ENCODE data around the gene MAP3K4.

MAP3K4 gene, protein sequence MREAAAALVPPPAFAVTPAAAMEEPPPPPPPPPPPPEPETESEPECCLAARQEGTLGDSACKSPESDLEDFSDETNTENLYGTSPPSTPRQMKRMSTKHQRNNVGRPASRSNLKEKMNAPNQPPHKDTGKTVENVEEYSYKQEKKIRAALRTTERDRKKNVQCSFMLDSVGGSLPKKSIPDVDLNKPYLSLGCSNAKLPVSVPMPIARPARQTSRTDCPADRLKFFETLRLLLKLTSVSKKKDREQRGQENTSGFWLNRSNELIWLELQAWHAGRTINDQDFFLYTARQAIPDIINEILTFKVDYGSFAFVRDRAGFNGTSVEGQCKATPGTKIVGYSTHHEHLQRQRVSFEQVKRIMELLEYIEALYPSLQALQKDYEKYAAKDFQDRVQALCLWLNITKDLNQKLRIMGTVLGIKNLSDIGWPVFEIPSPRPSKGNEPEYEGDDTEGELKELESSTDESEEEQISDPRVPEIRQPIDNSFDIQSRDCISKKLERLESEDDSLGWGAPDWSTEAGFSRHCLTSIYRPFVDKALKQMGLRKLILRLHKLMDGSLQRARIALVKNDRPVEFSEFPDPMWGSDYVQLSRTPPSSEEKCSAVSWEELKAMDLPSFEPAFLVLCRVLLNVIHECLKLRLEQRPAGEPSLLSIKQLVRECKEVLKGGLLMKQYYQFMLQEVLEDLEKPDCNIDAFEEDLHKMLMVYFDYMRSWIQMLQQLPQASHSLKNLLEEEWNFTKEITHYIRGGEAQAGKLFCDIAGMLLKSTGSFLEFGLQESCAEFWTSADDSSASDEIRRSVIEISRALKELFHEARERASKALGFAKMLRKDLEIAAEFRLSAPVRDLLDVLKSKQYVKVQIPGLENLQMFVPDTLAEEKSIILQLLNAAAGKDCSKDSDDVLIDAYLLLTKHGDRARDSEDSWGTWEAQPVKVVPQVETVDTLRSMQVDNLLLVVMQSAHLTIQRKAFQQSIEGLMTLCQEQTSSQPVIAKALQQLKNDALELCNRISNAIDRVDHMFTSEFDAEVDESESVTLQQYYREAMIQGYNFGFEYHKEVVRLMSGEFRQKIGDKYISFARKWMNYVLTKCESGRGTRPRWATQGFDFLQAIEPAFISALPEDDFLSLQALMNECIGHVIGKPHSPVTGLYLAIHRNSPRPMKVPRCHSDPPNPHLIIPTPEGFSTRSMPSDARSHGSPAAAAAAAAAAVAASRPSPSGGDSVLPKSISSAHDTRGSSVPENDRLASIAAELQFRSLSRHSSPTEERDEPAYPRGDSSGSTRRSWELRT (N-terminal part only)

DNA sequence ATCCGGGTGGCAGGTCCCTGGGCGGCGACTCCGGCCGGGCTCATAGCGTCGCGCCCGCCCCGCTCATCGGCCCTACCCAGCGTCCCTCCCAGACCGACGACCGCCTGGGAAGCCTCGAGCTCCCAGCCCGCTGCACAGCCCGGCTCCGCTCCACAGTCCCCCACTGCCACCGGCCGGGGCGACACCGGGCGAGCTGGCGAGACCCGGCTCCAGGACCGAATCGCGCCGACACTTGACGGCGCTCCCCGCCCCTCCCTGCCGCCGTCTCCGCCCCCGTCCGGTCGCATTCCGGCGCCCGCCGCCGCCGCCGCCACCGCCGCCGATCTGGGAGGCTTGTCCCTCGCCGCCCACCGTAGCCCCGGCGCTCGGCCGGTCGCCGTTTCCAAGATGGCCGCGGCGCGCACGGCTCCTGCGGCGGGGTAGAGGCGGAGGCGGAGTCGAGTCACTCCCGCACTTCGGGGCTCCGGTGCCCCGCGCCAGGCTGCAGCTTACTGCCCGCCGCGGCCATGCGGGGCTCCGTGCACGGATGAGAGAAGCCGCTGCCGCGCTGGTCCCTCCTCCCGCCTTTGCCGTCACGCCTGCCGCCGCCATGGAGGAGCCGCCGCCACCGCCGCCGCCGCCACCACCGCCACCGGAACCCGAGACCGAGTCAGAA, at the start of gene MAP3K4:
TSS of gene MAP3K4 (plus strand) at position 364 of the 655 bp plus-strand sequence. CDS start at position 527, 163 bp downstream.
- peak in 56 of 58 donors; percentile 11 to 87 (median 70) for DNase-seq

GRCh38 chr6:160943997-160944396, 47.6 kb upstream of the MAP3K4 start:
- no peak for DNase-seq

GRCh38 chr6:160945516-160946177, 45.9 kb upstream of the MAP3K4 start:
- DNase-seq: no peak

DNA sequence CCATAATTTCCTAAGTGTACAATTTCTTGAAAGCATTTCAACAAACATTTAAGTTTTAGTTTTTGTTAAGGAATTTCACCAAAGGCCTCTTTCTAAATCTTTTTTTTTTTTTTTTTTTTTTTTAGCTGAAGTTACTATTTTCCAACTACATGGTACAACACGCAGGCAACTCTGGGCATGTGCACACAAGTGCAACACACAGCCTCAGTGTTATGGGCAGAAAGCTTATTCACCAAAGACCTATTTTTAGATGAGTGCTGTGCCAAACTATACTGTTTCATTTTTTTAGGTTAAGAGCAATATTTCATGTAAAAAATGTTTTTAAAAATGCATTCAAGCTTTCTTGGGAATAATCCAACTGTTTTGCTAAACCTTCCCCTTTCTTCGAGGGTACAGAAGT, 42.0 kb upstream of the MAP3K4 start:
- DNase-seq: no peak

GRCh38 chr6:160950507-160950906, 41.1 kb upstream of the MAP3K4 start:
- DNase-seq: no peak

- DNase-seq: no peak
Observed at GRCh38 chr6:160951187-160952030, 40.2 kb upstream of the MAP3K4 start.

GRCh38 chr6:160952633-160953281, 38.8 kb upstream of the MAP3K4 start:
- DNase-seq: no peak

DNA sequence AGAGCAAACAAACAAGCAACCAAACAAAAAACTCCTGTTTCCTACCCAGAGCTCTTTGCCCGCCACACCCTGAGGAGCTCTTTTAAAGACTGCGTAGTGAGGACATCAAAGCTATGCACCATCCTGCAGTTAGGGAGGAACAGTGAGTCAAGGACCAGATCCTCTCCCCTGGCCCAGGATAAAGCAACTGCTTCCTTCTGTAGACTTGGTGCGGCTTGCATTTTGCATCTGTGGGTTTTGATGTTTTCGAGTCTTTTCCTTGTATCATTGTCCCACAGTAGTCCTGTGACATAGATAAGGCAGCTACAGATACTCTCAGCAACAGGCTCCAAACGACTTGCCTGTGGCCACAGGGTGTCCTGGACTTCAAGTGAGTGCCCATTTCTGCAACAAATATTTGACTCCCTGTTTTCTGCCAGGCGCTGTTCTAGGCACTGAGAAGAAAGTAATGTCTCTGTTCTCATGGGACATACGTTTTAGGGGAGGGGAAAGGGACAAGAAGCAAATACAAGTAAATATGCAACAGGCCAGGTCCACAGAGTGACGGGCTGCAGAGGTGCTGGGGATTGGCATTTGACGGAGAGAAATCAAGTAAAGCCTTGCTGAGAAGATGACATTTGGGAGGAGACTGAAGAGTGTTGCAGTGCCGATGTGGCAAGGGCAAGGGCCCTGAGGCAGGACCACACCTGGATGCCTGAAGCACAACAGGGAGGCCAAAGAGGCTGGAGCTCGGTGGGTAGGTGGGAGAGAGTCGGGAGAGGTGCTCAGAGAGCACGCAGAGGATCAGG, 35.9 kb upstream of the MAP3K4 start:
- no peak for DNase-seq

- DNase-seq: no peak
Observed at GRCh38 chr6:160956300-160957035, 35.1 kb upstream of the MAP3K4 start.

DNA sequence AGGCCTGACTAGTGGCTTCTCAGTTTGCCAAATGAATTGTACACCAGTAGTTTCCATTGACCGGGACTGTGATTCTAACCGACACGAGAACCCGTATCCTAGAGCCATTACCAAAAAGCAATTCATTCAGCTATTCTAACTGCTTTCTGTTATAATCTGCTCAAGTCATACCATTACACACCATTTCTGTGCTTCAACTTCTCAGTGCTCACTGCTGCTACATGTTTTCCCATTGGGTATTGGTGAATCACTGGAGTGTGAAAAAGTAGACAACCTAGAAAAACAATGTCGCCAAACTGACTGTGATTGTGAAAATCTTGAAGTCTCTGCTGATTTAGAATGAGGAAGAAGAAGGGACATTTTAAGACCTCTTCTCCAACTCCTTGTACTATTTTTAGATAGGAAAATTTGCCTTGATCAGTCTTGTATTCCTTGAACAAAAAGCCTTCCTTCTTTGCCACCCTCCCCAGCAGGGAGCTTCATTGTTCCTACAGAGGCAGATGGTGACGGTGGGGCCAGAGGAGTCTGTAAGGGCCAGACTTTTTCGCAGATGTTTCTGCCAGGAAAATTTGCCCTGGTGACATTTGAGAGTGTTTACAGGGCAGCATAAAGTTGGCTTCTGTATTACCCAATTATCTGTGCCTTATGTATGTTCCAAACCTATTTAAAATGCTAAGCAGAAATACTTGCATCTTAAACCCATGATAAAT, 31.7 kb upstream of the MAP3K4 start:
- DNase-seq: no peak

GRCh38 chr6:160960839-160961238, 30.7 kb upstream of the MAP3K4 start:
- no peak for DNase-seq

DNA sequence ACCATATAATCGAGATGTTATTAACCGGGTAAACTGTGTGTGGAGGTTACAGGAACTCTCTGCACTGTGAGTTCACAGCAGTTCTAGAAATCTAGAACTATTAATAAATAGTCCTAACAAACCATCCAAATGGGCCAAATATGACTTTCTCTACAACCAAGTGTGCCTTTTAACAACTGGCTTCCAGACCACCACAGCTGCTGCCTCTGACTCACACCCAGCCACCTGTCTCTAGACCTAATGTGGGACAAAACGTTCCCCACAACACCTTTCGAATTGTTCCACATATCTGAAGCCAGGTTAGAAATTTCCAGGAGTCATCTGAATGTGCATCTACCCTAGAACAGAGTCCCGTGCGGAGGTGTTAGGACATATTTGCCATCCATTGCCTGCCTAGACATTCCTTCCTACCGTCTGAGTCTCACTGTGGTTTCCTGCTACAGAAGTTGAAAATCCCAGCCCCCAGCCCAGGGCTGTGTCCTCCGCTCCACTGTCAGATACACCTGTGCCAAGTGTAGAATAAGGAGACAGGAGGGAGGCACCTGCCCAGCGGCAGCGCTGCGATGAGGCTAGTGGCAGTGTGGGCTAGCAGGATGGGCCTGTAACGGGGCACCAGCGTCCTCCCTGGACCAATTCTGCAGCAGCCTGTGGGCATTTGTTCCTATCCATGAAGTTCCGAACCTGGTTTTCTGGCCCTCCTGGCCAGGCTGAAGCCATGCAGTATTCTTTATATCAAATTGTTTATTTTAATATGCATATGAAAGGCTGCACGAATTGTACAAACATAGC, 28.5 kb upstream of the MAP3K4 start:
- DNase-seq: no peak

GRCh38 chr6:160963651-160964050, 27.9 kb upstream of the MAP3K4 start:
- no peak for DNase-seq

- no peak for DNase-seq
Observed at GRCh38 chr6:160965893-160966292, 25.7 kb upstream of the MAP3K4 start.

DNA sequence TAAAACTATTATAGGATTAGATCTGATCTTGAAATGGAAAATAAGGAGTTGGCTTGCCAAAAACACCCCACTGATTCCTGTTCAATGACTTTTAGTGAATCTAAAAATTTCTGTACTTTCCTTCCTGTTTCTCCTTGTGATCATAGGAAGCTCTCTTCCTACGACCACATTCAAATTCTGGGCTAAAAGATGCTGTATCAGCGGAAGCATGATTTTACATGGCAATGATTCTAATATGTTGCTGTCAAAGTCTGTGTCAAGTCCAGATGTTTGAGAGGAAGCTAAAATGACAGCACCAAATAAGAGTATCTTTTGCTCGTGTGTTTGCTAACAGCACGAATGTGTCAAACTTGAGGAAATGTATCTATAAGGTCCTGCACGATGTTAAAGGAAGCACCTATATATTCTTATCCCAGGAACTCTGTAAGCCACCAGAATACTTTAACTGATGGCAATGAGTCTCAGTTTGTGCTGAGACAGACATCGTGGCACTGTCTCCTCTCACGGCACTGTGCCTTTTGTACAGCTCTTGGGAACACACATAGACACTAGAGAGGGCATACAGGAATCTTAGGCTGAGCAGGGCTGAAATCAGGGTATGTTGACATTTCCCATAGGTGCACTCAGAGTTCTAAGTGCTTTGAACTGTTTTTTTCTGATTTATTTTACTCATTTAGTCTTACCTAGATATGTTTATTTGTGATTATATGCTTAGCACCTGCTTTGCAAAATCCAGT, 24.9 kb upstream of the MAP3K4 start:
- DNase-seq: no peak

Data from anterior cingulate cortex (tissue), 58 donors.